ENCODE results near the gene COP1.
"Not testable (repeated sequence)": the region's sequence is repeated elsewhere in the genome, so short reads cannot be mapped to it uniquely, and the experiment has no call there.

Gene COP1

DNA sequence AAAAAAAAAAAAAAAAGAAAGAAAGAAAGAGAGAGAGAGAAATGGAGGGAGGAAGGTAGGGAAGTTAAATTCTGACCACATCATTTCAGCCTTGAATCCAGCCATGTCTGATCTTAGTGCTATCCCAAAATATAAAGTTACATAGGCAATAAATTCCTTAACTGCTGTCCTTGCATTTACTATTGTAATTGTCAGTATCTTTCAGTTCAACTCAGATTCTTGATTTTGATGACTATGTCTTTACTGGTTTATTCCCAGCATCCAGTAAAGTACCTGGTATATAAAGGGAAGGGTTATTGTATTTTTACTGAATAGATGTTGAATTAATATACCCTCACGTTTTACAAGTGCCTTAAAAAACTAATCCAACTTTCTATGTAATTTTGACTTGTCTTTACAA lies 8.9 kb upstream of the COP1 start:
- Mint-ChIP-seq H3K9me3 (no peaks in the 10 kb centered on the region), H3K4me1 (no peaks in the 10 kb centered on the region)
- TF ChIP-seq, protein P1, sequence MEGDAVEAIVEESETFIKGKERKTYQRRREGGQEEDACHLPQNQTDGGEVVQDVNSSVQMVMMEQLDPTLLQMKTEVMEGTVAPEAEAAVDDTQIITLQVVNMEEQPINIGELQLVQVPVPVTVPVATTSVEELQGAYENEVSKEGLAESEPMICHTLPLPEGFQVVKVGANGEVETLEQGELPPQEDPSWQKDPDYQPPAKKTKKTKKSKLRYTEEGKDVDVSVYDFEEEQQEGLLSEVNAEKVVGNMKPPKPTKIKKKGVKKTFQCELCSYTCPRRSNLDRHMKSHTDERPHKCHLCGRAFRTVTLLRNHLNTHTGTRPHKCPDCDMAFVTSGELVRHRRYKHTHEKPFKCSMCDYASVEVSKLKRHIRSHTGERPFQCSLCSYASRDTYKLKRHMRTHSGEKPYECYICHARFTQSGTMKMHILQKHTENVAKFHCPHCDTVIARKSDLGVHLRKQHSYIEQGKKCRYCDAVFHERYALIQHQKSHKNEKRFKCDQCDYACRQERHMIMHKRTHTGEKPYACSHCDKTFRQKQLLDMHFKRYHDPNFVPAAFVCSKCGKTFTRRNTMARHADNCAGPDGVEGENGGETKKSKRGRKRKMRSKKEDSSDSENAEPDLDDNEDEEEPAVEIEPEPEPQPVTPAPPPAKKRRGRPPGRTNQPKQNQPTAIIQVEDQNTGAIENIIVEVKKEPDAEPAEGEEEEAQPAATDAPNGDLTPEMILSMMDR (IDR thresholded peaks at IDR 0.05; ENCODE audit: unreplicated experiment in 3 of 3) = no peak

GRCh38 chr1:176211396-176212165 lies 4.5 kb upstream of the COP1 start:
- peaks cover 5% of the 10 kb centered on the region for H3K4me1 Mint-ChIP-seq
- no peaks in the 10 kb centered on the region for H3K9me3 Mint-ChIP-seq
- no peaks in the 10 kb centered on the region for H3K36me3 Mint-ChIP-seq (ENCODE audit: low read depth)
- no peaks in the 10 kb centered on the region for H3K27me3 Mint-ChIP-seq (ENCODE audit: low read depth)
- TF ChIP-seq, protein P1 (IDR thresholded peaks at IDR 0.05; ENCODE audit: unreplicated experiment in 3 of 3) = no peak
- H3K4me3 Mint-ChIP-seq = no peak overlapping the region
- H3K27ac Mint-ChIP-seq = no peak overlapping the region

More for the DNA sequence above, 8.9 kb upstream of the COP1 start:
- Mint-ChIP-seq H3K4me3 (no peak overlapping the region), H3K27me3 (ENCODE audit: low read depth) (peaks cover 5% of the 10 kb centered on the region), H3K36me3 (ENCODE audit: low read depth) (no peaks in the 10 kb centered on the region), H3K27ac (no peak overlapping the region)

- Mint-ChIP-seq H3K27me3 (ENCODE audit: low read depth) (no peaks in the 10 kb centered on the region), H3K27ac (peak overlapping the region; percentile 93 to 99 (median 98)), H3K36me3 (ENCODE audit: low read depth) (no peaks in the 10 kb centered on the region), H3K4me3 (peak overlapping the region; percentile 95 to 99 (median 98)), H3K9me3 (no peaks in the 10 kb centered on the region), H3K4me1 (peaks cover 30% of the 10 kb centered on the region)
- TF ChIP-seq, protein P1 (IDR thresholded peaks at IDR 0.05; ENCODE audit: unreplicated experiment in 3 of 3) = no peak
These were observed 948 bp upstream of the COP1 start for GRCh38 chr1:176208034-176208433.

GRCh38 chr1:176206006-176206960 lies 803 bp downstream of the COP1 start:
- Mint-ChIP-seq H3K27ac (peak overlapping the region; percentile 69 to 98 (median 81)), H3K27me3 (ENCODE audit: low read depth) (no peaks in the 10 kb centered on the region), H3K9me3 (no peaks in the 10 kb centered on the region), H3K4me3 (peak overlapping the region; percentile 94 to 99 (median 98)), H3K4me1 (peaks cover 35% of the 10 kb centered on the region), H3K36me3 (ENCODE audit: low read depth) (no peaks in the 10 kb centered on the region)
- TF ChIP-seq, protein P1 (IDR thresholded peaks at IDR 0.05; ENCODE audit: unreplicated experiment in 3 of 3) = no peak

GRCh38 chr1:176205332-176205914 lies 1.7 kb downstream of the COP1 start:
- TF ChIP-seq, protein P1 (IDR thresholded peaks at IDR 0.05; ENCODE audit: unreplicated experiment in 3 of 3) = no peak
- Mint-ChIP-seq H3K36me3 (ENCODE audit: low read depth) (no peaks in the 10 kb centered on the region), H3K27ac (peak overlapping the region; percentile 40 to 88 (median 69)), H3K4me1 (peaks cover 35% of the 10 kb centered on the region), H3K9me3 (no peaks in the 10 kb centered on the region), H3K4me3 (peak overlapping the region; percentile 92 to 96 (median 94)), H3K27me3 (ENCODE audit: low read depth) (no peaks in the 10 kb centered on the region)

GRCh38 chr1:176204655-176205054 lies 2.4 kb downstream of the COP1 start:
- not testable (repeated sequence) for H3K9me3 Mint-ChIP-seq; H3K27me3 Mint-ChIP-seq (ENCODE audit: low read depth); H3K27ac Mint-ChIP-seq; H3K36me3 Mint-ChIP-seq (ENCODE audit: low read depth)
- Mint-ChIP-seq H3K4me1 (peaks cover 35% of the 10 kb centered on the region), H3K4me3 (peak overlapping the region; percentile 92 to 96 (median 94))

Data from nephron (organoid).